Measurements from ENCODE around the gene NTRK1.

DNA sequence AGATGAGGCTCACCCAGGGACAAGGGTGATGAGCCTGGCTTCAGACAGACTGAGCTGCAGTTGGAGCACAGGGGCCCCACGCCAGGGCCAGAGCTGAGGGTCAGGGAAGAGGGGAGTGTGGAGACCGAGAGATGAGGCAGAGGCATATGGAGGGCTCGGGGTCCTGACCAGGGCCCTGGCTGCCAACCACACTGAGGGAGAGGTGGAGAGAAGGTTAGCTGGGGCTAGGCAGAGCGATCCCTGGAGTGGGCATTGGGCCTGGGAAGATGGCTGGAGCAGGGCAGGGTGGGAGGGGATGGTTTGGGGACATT is 40.9 kb downstream of the NTRK1 start:
- TF ChIP-seq EZH2 (IDR thresholded peaks at IDR 0.05; ENCODE audit: insufficient read depth, poor library complexity, severe bottlenecking) = no peak
- TF ChIP-seq EZH2phosphoT487 (IDR thresholded peaks at IDR 0.05; ENCODE audit: insufficient read depth, low read depth) = no peak
